GM19240 (cell line): ENCODE measurements around the gene MPC1L.
A peak's percentile ranks its signal among the peaks of the same experiment; 100 is the strongest.
"Not testable (repeated sequence)": the region's sequence is repeated elsewhere in the genome, so short reads cannot be mapped to it uniquely, and the experiment has no call there.

Experiments
- DNase-seq: peaks from one replicate; pipeline ENCODE4 v3.0.0; 2011; ENCODE audit warnings: low spot score; ENCODE audit not compliant: insufficient read length

Gene MPC1L

GRCh38 chrX:40623139-40623536 lies at the start of gene MPC1L:
Gene MPC1L (plus strand): TSS chrX:40623428. CDS start chrX:40623566, 138 bp downstream.
- DNase-seq, result no peak

GRCh38 chrX:40573763-40574162 lies 49.5 kb upstream of the MPC1L start:
- no peak for DNase-seq

- DNase-seq, result not testable (repeated sequence)
Measured at GRCh38 chrX:40575411-40575810, 47.8 kb upstream of the MPC1L start.

GRCh38 chrX:40576291-40576690 lies 46.9 kb upstream of the MPC1L start:
- DNase-seq, result no peak

- DNase-seq, result no peak
Measured at GRCh38 chrX:40578039-40578695, 45.1 kb upstream of the MPC1L start.

- no peak for DNase-seq
Measured at GRCh38 chrX:40579141-40579540, 44.1 kb upstream of the MPC1L start.

- no peak for DNase-seq
Measured at GRCh38 chrX:40579900-40580536, 43.2 kb upstream of the MPC1L start.

GRCh38 chrX:40580537-40581335 lies 42.5 kb upstream of the MPC1L start, which contains the start of gene ATP6AP2:
Gene ATP6AP2 (plus strand): TSS chrX:40580970. CDS start chrX:40581066, 96 bp downstream.
- peak; percentile 36 for DNase-seq

GRCh38 chrX:40581336-40581920 lies 41.8 kb upstream of the MPC1L start:
- no peak for DNase-seq

- not testable (repeated sequence) for DNase-seq
Measured at GRCh38 chrX:40582178-40582577, 41.0 kb upstream of the MPC1L start.

GRCh38 chrX:40582811-40583210 lies 40.4 kb upstream of the MPC1L start:
- DNase-seq, result no peak

- not testable (repeated sequence) for DNase-seq
Measured at GRCh38 chrX:40587623-40588022, 35.6 kb upstream of the MPC1L start.

GRCh38 chrX:40589616-40590321 lies 33.5 kb upstream of the MPC1L start:
- DNase-seq, result not testable (repeated sequence)

- no peak for DNase-seq
Measured at GRCh38 chrX:40603446-40603845, 19.8 kb upstream of the MPC1L start.

- no peak for DNase-seq
Measured at GRCh38 chrX:40607381-40607780, 15.8 kb upstream of the MPC1L start.

GRCh38 chrX:40612511-40612910 lies 10.7 kb upstream of the MPC1L start:
- DNase-seq, result no peak

GRCh38 chrX:40615976-40616375 lies 7.3 kb upstream of the MPC1L start:
- DNase-seq, result no peak

GRCh38 chrX:40617566-40617965 lies 5.7 kb upstream of the MPC1L start:
- DNase-seq, result no peak

GRCh38 chrX:40622479-40623138 lies 619 bp upstream of the MPC1L start:
- no peak for DNase-seq

- DNase-seq, result no peak
Measured at GRCh38 chrX:40623665-40624064, 437 bp downstream of the MPC1L start.

- DNase-seq, result no peak
Measured at GRCh38 chrX:40625294-40625693, 2.1 kb downstream of the MPC1L start.
